Measurements from ENCODE around the gene FNTB.
"Not testable (repeated sequence)": the region's sequence is repeated elsewhere in the genome, so short reads cannot be mapped to it uniquely, and the experiment has no call there.

The FNTB gene

GRCh38 chr14:65025818-65026217 lies 39.1 kb downstream of the FNTB start:
- H3K27ac ChIP-seq, result no peak overlapping the region
- no peak for TF ChIP-seq CTCF (IDR thresholded peaks at IDR 0.05; ENCODE audit: low read depth, low read length)
- H3K4me3 ChIP-seq (ENCODE audit: low read depth, low read length), result no peak overlapping the region
- no peaks in the 10 kb centered on the region for H3K27me3 ChIP-seq (ENCODE audit: insufficient read depth, low read depth, severe bottlenecking)
- DNase-seq, result no peak
- no peaks in the 10 kb centered on the region for H3K9me3 ChIP-seq (ENCODE audit: severe bottlenecking)
- peaks cover 20% of the 10 kb centered on the region for H3K36me3 ChIP-seq

- Histone ChIP-seq H3K4me3 (ENCODE audit: low read depth, low read length) (no peak overlapping the region), H3K27me3 (ENCODE audit: insufficient read depth, low read depth, severe bottlenecking) (no peaks in the 10 kb centered on the region), H3K9me3 (ENCODE audit: severe bottlenecking) (no peaks in the 10 kb centered on the region), H3K36me3 (peaks cover 20% of the 10 kb centered on the region), H3K27ac (no peak overlapping the region)
- DNase-seq, result no peak
- TF ChIP-seq CTCF (IDR thresholded peaks at IDR 0.05; ENCODE audit: low read depth, low read length), result no peak
These were observed 39.8 kb downstream of the FNTB start for GRCh38 chr14:65026526-65026925.

GRCh38 chr14:65027127-65027799 lies 40.6 kb downstream of the FNTB start:
- H3K4me3 ChIP-seq (ENCODE audit: low read depth, low read length), result no peak overlapping the region
- no peaks in the 10 kb centered on the region for H3K9me3 ChIP-seq (ENCODE audit: severe bottlenecking)
- H3K36me3 ChIP-seq, result peaks cover 23% of the 10 kb centered on the region
- TF ChIP-seq CTCF (IDR thresholded peaks at IDR 0.05; ENCODE audit: low read depth, low read length), result no peak
- H3K27me3 ChIP-seq (ENCODE audit: insufficient read depth, low read depth, severe bottlenecking), result no peaks in the 10 kb centered on the region
- no peak overlapping the region for H3K27ac ChIP-seq
- DNase-seq, result no peak

GRCh38 chr14:65028937-65029336 lies 42.2 kb downstream of the FNTB start:
- H3K27me3 ChIP-seq (ENCODE audit: insufficient read depth, low read depth, severe bottlenecking), result no peaks in the 10 kb centered on the region
- peaks cover 38% of the 10 kb centered on the region for H3K36me3 ChIP-seq
- no peak for DNase-seq
- no peaks in the 10 kb centered on the region for H3K9me3 ChIP-seq (ENCODE audit: severe bottlenecking)
- no peak overlapping the region for H3K4me3 ChIP-seq (ENCODE audit: low read depth, low read length)
- no peak for TF ChIP-seq CTCF (IDR thresholded peaks at IDR 0.05; ENCODE audit: low read depth, low read length)
- H3K27ac ChIP-seq, result no peak overlapping the region

GRCh38 chr14:65031321-65031720 lies 44.6 kb downstream of the FNTB start:
- H3K27me3 ChIP-seq (ENCODE audit: insufficient read depth, low read depth, severe bottlenecking); DNase-seq; H3K27ac ChIP-seq; H3K4me3 ChIP-seq (ENCODE audit: low read depth, low read length); H3K9me3 ChIP-seq (ENCODE audit: severe bottlenecking): not testable (repeated sequence)
- peaks cover 38% of the 10 kb centered on the region for H3K36me3 ChIP-seq

GRCh38 chr14:65032319-65032718 lies 45.6 kb downstream of the FNTB start:
- no peaks in the 10 kb centered on the region for H3K27me3 ChIP-seq (ENCODE audit: insufficient read depth, low read depth, severe bottlenecking)
- H3K36me3 ChIP-seq, result peaks cover 38% of the 10 kb centered on the region
- no peaks in the 10 kb centered on the region for H3K9me3 ChIP-seq (ENCODE audit: severe bottlenecking)
- no peak overlapping the region for H3K4me3 ChIP-seq (ENCODE audit: low read depth, low read length)
- H3K27ac ChIP-seq, result no peak overlapping the region
- DNase-seq, result no peak
- no peak for TF ChIP-seq CTCF (IDR thresholded peaks at IDR 0.05; ENCODE audit: low read depth, low read length)

Measured in WERI-Rb-1 (cell line).